NCI-H524 treated with DMSO at 0.1 percent for 48 hours (cell line): ENCODE results near the gene ZNF641.
A peak's percentile ranks its signal among the peaks of the same experiment; 100 is the strongest.

Experiments used
- DNase-seq: peaks from one replicate; lab custom pipeline; 2025; lab: John Stamatoyannopoulos, UW

Gene ZNF641

DNA sequence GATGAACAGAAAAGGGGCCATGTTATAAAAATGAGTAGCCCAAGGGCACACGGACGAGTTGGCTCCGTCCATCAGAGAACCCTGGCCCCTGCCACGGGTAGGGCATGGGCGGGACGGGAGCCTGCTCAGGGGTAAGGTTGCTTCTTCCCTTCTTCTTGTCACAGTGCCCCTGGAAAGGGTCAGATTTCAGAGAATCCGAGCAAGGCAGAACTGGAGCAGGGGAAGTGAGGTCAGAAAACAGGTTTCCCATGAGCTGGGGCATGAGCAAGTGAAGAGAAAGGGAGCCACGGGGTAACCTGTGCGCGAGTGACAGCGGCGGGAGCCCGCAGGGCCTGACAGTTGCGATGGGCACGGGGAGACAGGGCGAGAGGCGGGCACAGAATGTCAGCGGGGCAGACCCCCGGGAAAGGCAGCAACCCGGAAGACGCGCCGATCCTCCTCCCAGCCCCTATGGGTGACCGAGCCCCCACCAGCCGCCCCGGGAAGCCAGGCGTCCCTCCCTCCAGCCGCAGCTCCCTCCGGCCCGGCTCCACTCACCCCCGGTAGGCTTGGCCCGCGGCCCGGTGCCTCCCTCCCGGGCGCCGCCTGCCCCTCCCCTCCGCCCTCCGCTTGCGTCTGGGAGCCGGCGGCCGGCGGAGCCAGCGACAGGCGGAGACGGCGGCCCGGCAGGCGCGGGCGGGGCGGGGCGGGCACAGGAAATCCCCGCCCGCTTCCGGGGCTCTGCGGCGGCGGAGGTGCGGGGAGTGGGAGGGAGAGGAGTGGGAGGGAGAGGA lies at the start of gene ZNF641:
ZNF641 (minus strand) TSS at position 671 of the 773 bp plus-strand sequence. CDS start 2,829 bp downstream, outside the sequence.
- DNase-seq, result peak; percentile 22

DNA sequence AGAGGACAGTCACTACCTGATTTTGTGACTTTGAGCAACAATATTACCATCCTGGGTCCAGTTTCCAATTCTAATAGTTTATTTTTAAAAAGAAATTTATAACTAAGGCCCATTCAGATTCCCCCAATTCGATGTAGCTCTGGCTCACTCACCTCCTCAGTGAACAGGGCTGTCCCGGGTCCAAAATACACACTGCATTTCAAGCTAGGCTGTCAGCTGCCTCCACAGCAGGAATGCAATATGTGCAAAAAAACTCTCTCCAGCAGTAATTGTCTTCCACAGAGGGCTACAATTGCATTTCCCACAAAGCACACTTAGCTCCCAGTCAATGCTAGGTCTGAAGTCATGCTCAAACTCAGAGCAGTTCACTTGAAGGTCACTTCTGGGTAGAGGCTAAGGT lies 39.3 kb upstream of the ZNF641 start:
- no peak for DNase-seq

DNA sequence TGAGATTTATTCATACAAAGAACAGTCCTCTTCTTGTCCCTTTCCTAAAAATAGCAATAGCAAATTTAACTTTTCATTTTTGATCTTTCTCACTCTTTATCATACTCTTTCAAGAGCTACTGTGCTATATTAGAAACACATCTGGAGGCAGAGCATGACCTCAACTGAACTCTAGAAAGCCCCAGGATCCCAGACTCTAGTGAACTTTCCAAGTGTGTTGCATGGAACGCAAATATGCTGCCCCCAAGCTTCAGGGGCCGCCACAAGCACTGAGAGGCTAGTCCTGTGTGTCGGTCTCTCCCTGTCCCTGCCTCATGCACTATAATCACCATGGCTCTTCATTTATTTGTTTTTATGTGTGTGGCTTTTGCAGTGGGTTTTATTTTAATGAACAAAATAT lies 38.7 kb upstream of the ZNF641 start:
- DNase-seq, result no peak

DNA sequence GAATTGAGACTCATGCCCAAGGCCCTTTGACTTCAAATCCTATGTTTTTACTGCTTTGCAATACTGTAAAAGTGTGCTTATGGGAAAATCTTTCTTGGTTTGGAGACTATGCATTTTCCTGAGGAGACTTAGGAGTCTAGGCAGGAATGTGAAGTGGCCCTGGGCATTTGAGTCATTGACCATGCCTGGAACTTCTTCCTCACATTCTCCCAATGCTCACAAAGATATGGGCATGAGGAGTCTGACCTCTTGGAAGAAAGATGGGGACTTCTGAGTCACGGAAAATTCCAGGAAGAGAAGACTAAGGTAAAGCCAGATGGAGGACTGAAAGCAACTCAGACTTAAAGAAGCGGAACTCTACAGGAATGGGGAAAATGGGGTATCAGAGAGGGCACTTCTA lies 38.2 kb upstream of the ZNF641 start:
- DNase-seq, result no peak

DNA sequence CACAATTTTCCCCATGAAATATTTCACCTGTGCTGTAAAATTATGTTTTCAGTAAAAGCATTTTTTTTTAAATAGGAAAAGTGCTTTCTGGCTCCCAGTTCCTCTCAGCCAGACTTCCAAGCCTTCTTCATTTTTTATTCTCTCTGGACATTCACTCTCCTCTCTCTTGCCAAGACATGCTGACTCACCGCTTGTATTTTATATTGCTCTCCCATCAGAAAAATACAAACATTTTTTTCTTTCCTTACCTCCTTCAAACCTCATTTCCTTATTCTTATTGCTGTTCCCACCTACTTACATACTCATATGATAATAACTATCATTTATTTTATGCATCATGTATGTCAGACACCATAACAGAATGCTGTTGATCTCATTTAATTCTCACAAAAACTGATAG lies 37.7 kb upstream of the ZNF641 start:
- DNase-seq, result no peak

DNA sequence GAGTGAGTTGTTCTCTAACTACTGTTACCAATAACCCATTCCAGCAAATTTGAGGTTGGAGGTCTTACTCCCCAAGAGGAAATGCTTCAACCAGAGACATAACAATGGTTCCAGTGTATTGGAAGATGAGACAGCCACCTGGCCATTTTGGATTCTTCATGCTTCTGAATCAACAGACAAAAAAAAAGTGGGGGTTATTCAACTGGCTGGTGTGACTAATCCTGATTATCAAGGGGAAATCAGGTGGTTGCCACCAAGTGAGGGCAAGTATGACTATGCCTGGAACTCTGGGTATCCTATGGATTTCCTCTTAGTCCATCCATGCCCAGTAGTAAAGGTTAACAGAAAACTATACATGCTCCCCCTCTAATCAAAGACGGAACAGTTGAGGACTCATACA lies 29.9 kb upstream of the ZNF641 start:
- no peak for DNase-seq

DNA sequence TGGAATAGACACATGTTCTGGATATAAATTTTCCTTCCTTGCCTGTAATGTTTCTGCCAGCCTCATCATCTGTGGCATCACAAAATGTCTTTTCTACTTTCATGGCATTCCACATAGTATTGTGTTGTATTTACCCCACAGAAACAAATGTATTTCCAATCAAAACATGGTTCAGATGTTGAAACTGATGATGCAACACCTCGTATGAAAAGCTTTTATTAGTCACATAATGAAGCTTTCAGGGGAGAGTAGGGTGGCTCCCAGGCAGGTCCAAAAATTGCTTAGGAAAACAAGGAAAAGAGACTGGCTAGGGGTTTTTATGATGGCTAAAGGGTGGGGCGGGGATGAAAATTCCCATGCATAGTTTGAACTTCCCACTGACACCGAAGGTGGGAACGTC lies 29.1 kb upstream of the ZNF641 start:
- no peak for DNase-seq

DNA sequence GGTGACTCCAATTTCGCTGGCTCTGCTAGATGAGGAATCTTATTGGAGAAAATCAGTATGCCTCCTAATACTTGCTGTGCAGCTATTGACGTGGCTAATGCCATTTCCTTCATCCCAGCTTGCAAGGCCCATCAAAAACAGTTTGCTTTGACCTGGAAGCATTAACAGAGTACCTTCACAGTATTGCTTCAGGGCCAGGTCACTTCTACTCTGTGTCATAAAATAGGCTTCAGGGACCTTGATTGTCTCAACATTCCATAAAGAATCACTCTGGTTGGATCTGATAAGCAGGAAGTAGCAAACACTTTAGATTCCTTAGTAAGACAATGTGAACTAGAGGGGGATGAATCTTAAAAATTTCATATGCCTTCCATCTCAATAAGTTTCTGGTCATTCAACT lies 26.9 kb upstream of the ZNF641 start:
- DNase-seq, result no peak

DNA sequence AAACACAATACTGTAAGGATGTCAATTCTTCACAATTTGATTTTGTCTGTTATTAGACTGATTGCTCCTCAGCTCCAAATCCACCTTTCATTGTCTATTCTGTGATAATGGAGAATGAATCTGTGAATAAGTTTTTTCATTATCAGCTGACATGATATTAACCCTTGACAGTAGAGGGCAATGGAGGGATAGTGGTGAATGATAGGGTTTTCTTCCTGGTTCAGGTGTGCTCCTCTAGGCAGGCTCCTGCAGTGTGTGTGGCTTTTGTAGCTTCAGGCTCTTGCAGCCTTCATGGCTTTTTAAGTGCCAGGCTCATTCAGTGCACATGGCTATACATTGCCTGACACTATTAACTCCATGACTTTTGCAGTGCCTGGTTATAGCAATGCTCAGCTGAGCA lies 23.4 kb upstream of the ZNF641 start:
- no peak for DNase-seq

DNA sequence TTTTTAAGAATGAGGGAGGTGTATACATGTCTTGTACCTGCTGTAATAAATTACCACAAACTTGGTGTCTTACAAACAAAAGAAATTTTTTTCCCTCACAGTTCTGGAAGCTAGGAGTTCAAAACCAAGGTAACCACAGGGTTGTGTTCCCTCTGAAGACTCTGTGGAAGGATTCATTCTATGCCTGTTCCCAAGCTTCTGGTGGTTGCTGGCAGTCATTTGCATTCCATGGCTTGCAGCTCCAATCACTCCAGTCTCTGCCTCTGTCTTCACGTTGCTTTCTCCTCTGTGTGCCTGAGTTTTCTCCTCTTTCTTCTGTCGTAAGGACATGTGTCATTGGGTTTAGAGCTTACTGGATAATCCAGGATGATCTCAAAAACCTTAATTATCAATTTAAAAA lies 15.4 kb upstream of the ZNF641 start:
- no peak for DNase-seq

DNA sequence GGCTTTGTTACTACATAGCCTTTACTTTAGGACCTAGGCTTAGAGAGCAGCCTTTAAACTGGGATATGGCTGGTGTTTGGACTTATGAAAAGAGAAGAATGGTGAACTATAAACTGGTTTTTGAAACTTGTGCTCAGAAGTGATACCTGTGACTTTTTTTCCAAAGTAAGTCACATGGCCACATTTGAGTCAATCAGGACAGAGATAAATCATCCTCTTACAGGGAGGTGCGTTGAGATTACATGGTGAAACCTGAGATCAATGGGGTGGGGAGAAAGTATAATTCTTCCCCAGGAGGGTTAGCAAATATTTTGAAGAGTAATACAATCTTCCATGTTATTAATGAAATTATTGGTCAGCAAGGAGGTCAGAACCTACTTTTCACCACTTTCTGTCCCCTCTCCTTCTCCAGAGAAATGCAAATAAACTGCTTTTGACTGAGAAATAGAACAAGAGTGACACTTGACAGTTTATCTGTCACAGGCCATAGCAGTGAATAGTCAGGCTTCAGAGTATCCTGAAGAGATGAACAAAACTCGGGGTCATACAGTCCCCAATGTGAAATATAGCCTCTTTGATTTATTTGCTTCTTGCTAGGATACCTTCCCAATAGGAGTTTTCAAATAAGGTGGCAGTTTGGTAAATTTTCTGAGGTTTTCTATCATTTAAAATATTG lies 11.1 kb upstream of the ZNF641 start:
- no peak for DNase-seq

DNA sequence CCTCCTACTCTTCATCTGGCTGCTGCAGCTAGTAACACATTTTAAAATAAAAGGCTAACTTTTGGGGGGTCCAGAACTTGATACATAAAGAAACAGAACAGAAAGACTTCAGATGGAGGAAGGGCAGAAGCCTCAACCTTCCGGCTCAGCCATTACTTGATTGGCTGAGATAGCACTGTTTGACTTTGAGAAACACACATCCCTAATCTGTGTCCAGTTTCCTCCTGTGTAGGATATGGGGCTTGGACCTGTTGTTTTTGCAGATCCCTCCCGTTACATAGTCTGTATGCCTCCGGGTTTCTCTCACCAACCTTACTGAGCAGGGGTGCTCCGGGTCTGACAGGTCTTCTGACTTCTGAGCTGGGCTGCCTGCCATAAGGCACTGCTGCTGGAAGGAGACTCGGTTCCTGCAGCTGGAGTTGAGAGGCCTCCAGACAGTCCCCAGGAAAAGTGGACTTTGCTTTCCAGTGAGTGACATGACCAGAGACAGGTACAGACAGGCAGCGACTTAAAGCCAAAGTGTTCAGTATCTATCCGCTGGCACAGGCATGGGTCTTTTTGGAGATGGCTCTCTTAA lies 8.3 kb upstream of the ZNF641 start:
- no peak for DNase-seq

DNA sequence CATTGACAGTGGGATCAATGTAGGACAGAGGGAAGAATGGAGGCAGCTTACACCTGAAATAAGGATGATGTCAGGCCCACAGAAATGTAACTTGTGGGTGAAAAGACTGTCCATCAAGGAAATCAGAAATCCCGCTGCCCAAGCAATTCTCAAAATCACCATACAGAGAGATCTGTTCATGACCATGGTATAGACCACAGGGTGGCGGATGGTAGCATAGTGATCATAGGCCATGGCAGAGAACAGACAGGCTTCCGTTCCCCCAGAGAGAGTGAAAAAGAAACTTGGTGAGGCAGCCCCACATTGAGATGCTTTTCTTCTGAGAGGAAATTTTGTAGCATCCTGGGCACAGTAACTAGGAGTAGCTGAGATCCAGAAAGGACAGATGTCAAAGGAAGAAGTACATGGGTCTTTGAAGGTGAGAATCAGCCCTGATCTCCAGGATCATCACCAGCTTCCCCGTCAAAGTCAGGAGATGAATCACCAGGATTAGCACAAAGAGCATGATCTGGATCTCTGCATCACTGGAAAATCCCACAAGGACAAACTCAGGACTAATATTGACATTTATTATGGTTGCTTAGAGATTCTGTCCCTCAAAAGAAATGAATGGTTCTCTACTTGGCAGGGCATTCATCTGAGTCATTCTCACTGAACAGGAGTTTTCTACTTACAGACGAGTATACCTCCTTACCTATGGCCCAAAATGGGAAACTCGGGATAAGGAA lies 5.5 kb upstream of the ZNF641 start:
- no peak for DNase-seq

DNA sequence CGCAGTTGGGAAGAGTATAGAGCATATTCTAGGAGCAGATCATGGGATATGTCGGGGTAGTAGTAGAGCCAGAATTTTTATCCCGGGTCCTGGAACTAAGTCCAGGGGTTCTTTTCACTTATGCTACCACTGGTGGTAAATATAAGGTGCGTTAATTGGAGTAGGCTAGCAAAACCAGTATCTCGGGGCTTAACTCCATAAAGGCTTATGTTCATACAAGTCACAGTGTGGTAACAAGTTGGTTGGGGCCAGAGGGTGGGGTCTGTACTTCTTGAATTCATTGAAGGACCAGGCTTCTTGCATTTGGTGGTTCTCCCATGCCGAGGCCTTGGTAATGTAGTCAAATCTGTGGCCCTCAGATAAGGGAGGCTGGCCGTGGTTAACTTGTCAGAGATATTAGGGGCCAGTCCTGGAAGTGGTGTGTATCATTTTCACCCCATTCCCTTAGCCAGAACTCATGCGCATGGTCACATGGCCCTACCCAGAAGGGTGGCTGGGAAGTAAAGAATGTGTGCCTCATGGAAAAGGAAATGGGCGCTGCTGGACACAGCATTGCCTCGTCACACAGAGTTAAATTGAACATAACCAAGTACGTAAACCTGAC lies 1.5 kb upstream of the ZNF641 start:
- no peak for DNase-seq

DNA sequence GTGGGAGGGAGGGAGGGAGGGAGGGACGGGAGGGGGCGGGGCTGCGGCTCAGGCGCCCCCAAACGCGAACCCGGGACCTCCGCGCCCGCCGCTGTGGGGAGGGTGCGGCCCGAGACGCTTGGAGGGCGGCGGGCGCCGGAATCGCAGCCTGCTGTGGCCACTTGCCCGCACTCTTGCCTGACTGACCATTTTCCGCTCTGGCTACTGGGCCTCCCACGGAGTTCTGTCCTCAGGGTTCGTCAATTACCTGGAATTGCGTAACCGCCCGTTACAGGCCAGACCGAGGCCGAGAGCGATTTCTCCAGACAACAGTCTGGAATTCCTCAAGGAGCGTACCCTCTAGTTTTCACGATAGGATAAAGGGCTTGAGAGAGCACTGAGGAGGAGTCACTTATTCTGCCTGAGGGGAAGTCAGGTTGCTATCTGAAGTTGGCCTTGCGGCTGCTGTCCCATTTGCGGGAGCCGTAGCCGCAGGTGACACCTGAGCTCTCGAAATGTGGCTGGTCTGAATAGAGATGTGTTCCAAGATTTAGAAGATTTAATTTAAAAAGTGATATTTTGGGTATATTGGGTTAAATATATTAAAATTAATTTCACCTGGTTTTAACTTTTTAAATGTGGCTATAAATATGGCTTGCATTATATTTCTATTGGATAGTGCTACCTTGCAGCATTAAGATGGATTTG lies 446 bp upstream of the ZNF641 start:
- peak; percentile 22 for DNase-seq

DNA sequence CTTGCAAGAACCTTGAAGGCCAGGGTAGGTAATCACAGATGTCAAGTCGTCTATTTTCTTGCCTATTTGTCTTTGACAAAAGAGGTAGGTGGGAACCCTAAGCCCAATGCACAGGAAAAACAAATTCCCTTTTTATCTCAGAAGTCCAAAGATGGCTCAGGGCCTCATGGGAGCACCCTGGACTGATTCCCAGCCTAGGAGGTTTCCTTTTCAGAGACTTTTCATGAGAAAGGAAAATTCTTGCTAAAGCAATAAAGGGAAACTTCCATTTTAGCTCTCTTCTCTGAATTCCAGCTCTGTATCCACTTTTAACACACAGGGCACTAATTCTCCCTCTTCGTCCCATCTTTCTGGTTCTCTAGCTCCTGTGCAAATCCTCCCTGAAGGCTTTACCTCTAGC lies 1.2 kb downstream of the ZNF641 start:
- no peak for DNase-seq

DNA sequence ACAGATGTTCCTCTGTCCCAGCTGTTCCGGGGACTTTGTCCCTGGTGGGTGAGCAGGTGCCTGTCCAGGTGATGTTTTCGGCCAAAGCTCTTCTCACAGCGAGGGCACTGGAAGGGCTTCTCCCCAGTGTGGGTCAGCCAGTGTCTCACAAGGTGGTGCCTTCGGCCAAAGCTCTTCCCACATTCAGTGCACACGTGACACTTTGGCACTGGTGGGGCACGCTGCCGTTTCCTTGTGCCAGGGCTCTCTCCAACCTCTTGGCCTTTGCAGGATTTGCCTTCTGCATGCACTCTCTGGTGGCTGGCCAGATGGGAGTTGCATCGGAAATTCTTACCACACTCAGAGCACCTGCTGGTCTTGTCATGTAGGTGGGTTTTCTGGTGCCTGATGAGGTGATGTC lies 7.7 kb downstream of the ZNF641 start:
- no peak for DNase-seq

DNA sequence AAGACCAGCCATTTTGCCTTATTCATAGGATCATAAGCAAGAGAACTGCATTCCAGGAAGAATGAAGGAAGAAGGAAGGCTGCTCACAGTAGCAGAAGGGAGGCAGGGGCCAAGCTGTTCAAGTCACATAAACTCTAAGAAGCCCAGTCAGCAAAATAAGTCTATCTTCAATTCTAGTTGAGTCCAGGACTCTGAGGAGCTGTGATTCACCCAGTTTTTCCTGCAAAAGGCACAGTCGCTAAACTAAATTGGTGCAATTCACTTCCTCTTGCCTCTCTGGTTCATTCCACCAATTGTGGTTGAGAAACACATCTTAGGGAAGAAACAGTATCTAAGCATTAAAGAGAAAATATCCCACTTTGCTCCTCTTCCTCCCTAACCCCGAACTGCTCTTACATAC lies 9.8 kb downstream of the ZNF641 start:
- no peak for DNase-seq

DNA sequence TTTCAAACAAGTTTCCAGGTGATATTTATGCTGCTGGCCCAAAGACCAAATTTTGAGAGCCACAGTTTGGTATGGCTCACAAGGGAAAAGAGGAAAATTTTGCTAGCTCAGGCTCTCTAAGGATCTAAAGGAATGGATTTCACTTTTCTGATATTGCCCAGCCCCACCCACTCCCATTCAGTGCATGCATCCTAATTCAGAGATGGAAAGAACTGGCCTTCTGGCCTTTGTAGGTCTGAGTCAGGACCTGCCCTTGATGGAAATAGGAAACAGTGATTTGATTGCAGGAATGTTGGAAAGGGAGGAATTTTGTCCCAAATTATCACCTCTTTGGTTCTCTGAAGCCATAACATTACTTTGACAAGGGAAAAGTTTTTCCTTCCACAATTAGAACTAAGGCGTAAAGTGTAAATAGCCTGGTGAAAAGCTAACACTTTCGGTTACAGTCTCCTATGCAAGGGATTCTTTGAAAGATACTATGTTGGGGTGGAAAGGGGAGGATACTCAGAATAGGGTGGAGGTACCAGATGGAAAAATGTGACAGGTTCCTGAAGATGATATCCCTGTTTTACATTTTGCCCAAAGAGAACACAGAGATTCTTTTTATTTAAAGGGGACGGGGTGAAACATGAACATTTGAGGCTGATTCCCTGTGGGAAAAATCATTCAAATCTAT lies 11.1 kb downstream of the ZNF641 start:
- DNase-seq, result no peak

DNA sequence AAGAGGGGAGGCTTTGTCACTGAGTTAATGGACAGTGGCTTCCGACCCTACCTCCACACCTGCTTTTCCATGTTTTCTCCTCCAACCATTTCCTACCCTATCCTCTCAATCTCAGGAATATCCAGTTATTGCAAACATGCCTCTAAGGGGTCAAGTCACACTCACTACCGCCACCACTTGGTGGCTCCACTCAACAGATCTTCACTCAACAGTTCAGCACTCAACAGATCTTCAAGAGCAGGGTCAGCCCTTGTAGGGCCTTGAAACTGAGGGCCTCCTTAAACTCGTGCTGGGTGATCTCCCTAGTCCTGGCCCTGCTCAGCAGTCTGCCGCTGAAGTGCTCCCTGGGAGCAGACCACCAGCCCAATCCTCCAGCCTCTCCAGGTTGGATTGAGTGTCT lies 14.2 kb downstream of the ZNF641 start:
- DNase-seq, result no peak

DNA sequence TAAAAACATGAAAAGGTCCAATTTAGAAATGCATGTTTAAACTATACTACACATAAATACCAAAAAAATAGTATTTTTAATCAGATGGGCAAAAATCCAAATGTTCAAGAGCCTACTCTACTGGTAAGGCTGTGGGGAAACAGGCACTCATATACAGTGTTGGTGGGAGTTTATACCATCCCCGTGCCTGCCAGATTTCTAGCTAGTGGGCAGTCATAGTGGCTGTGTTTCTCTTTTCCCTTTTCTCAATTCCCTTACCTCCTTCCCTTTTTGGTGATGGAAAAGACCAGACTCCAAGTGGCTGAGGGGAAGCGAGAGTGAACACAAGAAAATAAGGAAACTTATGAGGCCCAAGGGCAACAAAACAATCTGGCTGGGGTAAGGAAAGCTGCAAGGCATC lies 14.7 kb downstream of the ZNF641 start:
- DNase-seq, result no peak
